GM18499 (cell line): ENCODE measurements around the gene RPF1.
"Not testable (repeated sequence)": the region's sequence is repeated elsewhere in the genome, so short reads cannot be mapped to it uniquely, and the experiment has no call there.

Experiments used
- ATAC-seq: cut with Tn5 transposase; IDR thresholded peaks from one replicate; pipeline ENCODE4 v1.9.1; 2021; ENCODE audit warnings: moderate number of reproducible peaks; ENCODE audit not compliant: insufficient read depth, unreplicated experiment

The RPF1 gene

DNA sequence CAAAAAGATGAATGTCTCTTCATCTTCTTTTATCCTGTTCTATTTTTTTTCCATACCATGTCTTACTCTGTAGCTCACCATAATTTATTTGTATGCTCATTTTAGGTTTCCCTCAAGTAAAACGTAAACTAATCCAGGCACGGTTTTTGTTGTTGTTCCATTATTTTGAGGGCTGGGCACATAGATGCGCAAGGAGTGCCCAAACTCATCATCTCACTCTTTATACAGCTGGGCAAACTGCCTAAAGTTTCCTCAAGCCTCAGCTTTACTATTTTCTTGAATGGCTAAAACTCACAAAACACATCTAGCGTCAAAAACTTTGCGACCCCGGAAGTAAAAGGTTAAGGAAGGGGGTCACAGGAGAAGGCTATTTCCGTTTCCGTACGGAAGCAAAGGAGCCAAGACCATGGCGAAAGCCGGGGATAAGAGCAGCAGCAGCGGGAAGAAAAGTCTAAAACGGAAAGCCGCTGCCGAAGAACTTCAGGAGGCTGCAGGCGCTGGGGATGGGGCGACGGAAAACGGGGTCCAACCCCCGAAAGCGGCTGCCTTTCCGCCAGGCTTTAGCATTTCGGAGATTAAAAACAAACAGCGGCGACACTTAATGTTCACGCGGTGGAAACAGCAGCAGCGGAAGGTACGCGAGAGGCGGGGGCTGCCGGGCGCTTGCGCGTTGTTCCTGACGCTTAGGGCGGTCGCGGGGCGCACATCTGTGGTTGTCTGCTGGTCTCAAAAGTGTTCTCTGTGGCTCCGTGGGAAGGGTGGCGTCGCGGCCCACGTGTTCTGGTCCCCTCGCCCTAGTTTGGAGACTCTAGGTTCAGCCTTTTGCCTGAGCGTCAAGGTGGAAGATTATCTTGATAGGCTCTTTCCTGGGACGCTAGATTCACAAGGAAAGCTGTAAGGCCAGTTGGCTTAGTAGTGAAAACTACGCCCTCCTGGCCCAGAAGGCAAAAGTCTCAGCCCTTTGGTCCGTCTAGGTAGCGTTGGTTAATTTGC is at the start of gene RPF1:
RPF1 (plus strand) TSS at position 391 of the 993 bp plus-strand sequence; CDS start at position 407, 16 bp downstream.
- peak; percentile 86 for ATAC-seq

DNA sequence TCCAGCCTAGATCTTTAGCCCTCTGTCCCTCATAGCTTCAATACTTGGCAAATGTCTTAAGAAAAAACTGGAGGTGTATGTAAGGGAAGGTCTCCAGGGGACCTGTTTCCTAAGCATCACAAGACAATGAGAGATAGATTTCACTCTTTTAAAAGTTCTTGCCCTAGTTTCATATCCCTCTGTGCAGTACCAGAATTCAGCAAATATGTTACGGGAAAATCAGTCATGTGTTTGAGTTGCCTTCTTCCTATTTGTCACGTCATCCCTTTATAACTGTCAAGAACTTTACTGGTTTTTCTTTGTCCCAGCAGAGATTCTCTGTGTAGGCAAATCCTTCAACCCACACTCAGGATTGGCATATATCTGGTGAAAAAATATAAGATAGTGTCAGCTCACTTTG is 48.5 kb upstream of the RPF1 start:
- ATAC-seq: no peak

GRCh38 chr1:84433258-84434080 is 45.6 kb upstream of the RPF1 start:
- ATAC-seq: no peak

DNA sequence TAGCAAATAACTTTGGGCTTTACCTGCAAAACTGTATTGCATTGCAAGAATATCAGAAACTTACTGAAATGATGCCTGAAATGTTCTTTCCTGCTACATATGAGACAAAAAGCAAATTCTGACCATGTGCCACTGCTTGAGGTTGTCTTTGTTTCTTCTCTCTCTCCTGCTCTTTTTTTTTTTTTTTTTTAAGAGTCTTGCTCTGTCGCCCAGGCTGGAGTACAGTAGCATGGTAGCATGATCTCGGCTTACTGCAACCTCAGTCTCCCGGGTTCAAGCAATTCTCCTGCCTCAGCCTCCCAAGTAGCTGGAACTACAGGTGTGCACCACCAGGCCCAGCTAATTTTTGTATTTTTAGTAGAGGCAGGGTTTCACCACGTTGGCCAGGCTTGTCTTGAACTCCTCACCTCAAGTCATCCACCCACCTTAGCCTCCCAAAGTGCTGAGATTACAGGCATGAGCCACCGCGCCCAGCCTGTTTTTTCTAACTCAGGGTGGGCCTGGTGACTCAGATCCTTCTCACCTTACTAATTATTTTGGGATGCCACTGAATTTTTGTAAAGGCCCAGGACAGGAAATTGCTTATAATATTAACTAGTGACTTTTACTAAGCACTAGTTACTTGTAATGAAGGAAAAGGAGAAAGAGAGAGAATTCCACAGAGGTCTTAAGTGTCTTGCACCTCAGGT is 44.8 kb upstream of the RPF1 start:
- ATAC-seq: no peak

DNA sequence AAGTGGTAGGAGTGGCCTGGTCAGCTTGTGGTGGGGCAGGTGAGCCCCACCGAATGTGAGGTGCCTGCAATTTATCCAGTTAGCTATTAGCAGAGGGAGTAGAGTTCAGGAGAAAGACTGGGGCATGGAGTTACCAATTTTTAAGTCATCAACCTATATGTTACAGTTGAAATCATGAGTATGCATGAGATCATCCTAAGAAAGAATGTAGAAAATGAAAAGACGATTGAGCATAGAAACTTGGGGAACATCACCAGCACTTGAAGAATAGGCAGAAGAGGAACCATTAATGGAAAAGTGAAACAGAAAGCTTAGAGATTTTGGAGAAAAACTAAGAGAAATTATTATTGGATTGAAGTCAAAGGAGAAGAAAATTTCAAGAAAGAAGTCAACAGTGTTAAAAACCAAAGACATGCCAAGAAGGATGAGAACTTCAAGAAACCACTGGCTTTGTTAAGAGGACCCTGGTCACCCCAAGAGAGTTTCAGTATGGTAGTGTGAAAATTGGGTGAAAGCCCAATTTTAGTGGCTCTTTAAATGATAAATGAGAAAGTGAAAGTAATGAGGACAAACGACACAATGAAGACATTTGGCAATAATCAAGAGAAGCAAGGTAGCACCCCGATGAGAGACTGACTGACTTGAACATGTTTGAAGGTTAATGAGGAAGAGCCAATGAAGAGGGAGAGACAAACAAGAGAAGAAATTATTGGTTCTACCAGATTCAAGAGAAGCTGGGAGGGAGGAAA is 44.1 kb upstream of the RPF1 start:
- no peak for ATAC-seq

GRCh38 chr1:84436876-84437655 is 42.0 kb upstream of the RPF1 start:
- ATAC-seq: no peak

DNA sequence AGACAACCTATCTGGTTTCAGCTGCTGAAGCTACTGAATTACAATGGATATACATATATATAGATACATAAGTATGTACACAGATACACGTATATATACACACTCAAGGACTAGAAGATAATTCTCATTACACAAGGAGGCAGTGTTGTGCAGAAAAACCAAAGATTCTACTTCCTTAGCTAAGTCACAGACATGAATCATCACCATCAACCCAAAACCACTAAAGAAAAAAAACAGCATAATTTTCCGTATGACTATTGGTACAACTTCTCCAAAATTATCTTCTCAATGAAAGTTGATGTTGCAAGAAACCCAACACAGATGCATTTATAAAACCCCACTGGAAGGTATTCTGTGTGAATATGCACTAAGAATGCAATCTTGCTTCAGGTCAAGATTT is 36.8 kb upstream of the RPF1 start:
- peak; percentile 98 for ATAC-seq

GRCh38 chr1:84442747-84443646 is 36.1 kb upstream of the RPF1 start:
- ATAC-seq: not testable (repeated sequence)

GRCh38 chr1:84448704-84449103 is 30.4 kb upstream of the RPF1 start:
- not testable (repeated sequence) for ATAC-seq

DNA sequence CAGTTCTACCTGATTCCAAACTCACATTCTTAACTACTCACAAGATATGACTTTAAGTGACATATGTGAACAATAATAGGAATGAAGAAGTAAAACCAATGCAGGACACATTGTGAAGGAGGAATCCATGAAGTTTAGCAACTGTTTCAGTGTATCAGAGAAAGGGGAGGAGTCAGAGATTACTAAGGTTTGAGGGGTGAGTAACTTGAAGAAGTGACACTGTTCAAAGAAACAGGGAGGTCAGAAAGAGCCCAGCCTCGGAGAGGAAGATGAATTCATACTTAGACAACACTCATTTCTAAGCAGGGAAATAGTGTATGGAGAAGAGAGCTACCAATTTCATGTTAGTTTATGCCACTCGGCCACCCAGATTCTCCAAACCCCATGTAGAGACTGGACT is 28.2 kb upstream of the RPF1 start:
- no peak for ATAC-seq

- ATAC-seq: no peak
Measured at GRCh38 chr1:84452436-84452835, 26.6 kb upstream of the RPF1 start.

DNA sequence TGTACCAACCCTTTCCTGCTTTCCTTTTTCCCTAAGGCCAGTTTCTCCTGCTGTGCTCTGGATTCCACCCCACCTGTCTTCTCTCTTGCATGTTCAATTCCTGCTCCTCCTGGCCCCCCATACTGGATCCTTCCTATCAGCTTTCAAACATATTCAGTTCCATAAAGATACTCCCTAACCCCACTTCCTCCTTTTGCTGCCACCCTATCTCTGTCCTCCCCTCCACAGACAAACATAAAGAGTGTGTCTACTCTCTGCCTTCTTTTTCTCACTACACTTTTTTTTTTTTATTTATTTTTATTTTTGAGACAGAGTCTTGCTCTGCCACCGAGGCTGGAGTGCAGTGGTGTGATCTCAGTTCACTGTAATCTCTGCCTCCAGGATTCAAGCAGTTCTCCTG is 16.9 kb upstream of the RPF1 start:
- ATAC-seq: no peak

- ATAC-seq: no peak
Measured at GRCh38 chr1:84467298-84467697, 11.8 kb upstream of the RPF1 start.

DNA sequence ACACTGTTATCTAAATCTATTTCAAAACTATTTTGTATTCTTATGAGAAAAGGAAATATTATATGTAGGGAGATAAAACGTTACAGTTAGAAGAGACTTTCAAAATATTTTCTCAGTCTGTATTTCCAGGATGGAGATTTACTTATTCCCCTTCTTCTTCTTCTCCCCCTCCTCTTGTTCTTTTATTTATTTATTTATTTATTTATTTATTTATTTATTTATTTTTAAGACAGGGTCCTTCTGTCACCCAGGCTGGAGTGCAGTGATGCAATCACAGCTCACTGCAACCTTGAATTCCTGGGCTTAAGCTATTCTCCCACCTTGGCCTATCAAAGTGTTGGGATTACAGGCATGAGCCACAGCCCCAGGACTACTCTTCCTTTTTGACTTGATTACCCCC is 2.8 kb upstream of the RPF1 start:
- ATAC-seq: no peak

GRCh38 chr1:84479998-84480397 is 932 bp downstream of the RPF1 start:
- ATAC-seq: no peak

- ATAC-seq: no peak
Measured at GRCh38 chr1:84480650-84481049, 1.6 kb downstream of the RPF1 start.

- no peak for ATAC-seq
Measured at GRCh38 chr1:84481317-84481716, 2.3 kb downstream of the RPF1 start.

DNA sequence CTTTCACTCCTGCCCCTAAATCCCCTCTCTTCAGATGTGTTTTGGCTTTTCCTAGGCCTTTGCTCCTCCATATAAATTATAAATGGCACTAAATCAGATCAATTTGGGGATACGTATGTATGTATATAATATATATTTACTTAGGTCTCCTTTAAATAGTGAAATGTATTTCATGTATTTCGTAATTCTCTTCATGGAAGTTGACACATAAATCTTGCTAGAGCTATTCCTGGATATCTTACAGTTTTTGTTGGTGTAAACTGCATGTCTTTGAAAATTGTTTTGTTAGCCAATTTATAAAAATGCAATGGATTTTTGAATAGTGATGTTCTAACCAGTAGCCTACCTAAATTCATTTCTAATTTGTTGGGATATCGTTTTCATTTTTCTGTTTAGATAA is 9.0 kb downstream of the RPF1 start:
- no peak for ATAC-seq
